ENCODE data around the gene RBM33. TPM values are rescaled to one million over a fixed set of nuclear protein-coding genes. Genes with fewer than 3 reads are reported as not detected.

RBM33 gene
- total RNA-seq, 1 donor from 2014 or later = 77.0 TPM

GRCh38 chr7:155660059-155660757 lies 15.7 kb downstream of the RBM33 start:
- intact Hi-C loops (cut with micrococcal nuclease) = loop anchor here (2.0 kb wide), 1 partner anchor 13 kb away; no protein-coding TSS in a partner anchor

- intact Hi-C loops (cut with micrococcal nuclease) = loop anchor here (2.0 kb wide), 1 partner anchor 14 kb away; no protein-coding TSS in a partner anchor
Measured at GRCh38 chr7:155660758-155661093, 16.3 kb downstream of the RBM33 start.

GRCh38 chr7:155662343-155663043 lies 18.0 kb downstream of the RBM33 start:
- intact Hi-C loops (cut with micrococcal nuclease) = no loop called here

- intact Hi-C loops (cut with micrococcal nuclease) = no loop called here
Measured at GRCh38 chr7:155663937-155664336, 19.5 kb downstream of the RBM33 start.

DNA sequence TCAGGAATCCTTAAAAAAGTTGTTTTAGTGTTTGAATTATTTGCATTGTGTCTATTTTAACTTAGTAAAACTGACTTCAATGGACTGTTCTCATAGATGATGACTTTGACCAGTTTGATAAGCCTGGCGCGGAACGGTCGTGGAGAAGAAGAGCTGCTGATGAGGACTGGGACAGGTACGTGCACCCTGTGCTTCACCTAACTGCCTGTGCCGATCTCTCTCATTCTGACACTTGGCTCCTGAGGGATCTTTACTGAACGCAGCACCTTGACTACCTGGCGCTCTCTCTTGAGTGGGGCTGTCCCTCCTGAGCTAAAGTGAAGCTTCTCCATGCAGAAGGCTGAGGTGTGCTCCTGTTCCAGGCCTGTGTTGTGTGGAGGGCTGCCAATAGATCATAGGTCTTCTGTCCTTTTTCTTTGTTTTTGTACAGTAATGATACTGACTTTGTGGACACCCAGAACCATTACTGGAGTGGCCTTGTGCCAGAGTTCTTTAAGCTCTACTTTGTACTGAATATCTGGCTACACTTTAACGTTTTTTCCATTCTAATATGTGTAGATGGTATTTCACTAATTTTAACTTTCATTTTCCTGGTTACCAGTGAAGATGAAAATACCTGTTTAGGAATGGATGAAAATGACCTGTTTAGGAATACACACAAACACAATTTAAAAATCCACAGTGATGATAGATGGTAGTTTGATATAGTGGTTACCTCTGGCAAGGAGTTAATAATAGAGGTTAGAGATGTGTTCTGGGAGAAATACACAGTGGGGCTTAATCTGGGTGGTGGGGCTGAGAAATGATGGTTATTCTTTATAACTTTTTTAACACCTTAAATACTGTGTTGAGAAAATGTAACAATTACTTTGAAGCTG lies 20.9 kb downstream of the RBM33 start:
- intact Hi-C loops (cut with micrococcal nuclease) = no loop called here

DNA sequence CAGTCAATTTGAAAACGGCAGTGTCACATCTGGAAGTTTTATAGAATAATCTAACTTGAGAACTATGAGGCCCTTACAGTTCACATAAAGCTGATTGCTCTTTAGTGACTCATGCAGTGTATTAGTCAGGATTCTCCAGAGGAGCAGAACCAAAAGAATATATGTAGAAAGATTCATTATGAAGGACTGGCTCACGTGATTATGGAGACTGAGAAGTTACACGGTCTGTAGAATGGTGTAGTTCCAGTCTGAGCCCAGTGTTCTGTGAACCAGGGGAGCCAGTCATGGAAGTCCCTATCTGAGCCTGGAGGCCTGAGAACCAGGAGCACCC lies 21.5 kb downstream of the RBM33 start:
- intact Hi-C loops (cut with micrococcal nuclease) = no loop called here

DNA sequence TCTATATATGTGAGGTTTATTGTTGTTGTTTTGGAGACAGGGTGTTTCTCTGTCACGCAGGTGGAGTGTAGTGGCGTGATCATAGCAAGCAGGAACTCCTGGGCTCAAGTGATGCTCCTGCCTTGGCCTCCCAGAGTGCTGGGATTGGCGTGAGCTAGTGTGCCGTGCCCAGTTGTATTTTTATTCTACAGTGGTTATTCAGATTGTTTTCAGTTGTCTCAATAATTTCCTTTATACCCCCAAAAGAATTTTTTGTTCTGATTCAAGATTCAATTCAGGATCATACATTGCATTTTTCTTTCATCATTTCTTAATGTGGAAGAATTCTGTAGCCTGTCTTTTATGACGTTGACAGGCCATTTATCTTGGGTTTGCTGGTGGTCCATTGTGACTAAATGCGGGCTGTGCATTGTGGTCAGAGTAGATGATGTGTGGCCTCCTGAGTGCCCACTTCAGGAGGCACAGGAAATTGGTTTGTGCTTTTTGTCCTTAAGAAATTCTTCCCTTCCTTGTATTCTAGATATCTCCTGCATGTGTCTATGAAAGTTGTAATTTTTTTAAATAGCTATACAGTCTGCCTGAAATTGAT lies 22.9 kb downstream of the RBM33 start:
- intact Hi-C loops (cut with micrococcal nuclease) = no loop called here

- intact Hi-C loops (cut with micrococcal nuclease) = no loop called here
Measured at GRCh38 chr7:155669717-155670505, 25.4 kb downstream of the RBM33 start.

DNA sequence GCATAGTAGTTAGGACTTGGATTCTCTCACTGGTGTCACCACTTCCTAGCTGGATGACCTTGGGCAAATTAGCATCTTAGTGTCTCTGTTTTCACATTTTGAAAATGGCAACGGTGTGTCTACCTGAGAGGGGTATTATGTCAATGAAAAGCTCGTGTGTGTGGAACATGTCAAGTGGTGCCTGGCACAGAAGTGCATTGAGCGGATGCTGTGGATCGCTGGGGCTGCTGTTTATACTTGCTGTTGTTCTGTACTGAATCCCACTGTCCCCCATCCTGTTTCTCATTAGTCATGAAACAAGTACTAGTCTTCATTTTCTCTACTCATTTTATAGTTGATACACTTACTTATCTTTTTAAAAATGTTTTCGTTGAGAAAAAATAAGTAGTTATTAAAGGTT lies 26.1 kb downstream of the RBM33 start:
- intact Hi-C loops (cut with micrococcal nuclease) = no loop called here

GRCh38 chr7:155674556-155674955 lies 30.1 kb downstream of the RBM33 start:
- intact Hi-C loops (cut with micrococcal nuclease) = no loop called here

- intact Hi-C loops (cut with micrococcal nuclease) = no loop called here
Measured at GRCh38 chr7:155676052-155676451, 31.6 kb downstream of the RBM33 start.

GRCh38 chr7:155677688-155678087 lies 33.2 kb downstream of the RBM33 start:
- intact Hi-C loops (cut with micrococcal nuclease) = no loop called here

GRCh38 chr7:155680124-155680523 lies 35.7 kb downstream of the RBM33 start:
- intact Hi-C loops (cut with micrococcal nuclease) = loop anchor here (5.0 kb wide), 1 partner anchor 33 kb away; no protein-coding TSS in a partner anchor

GRCh38 chr7:155680864-155681263 lies 36.4 kb downstream of the RBM33 start:
- intact Hi-C loops (cut with micrococcal nuclease) = loop anchor here (5.0 kb wide), 1 partner anchor 34 kb away; no protein-coding TSS in a partner anchor

- intact Hi-C loops (cut with micrococcal nuclease) = loop anchor here (5.0 kb wide), 1 partner anchor 34 kb away; no protein-coding TSS in a partner anchor
Measured at GRCh38 chr7:155681663-155682062, 37.2 kb downstream of the RBM33 start.

DNA sequence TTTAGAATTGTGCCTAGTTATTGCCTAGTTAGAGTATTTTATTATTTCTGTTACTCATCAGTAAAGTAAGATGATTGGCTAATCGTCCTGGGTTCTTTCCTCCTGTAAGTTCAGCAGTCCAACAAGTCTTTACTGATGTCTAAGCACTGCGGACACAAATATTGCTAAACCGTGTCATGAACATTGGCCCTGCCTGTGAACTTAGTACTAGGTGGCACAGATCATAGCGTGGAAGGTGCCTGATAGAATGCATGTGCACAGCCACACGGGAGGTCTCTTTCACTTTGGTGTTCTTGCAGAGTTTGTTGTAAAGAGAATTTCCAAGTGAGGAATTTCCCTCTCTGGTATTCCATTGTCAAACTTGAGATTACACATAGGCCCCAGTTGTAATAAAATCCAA lies 38.0 kb downstream of the RBM33 start:
- intact Hi-C loops (cut with micrococcal nuclease) = loop anchor here (5.0 kb wide), 1 partner anchor 35 kb away; no protein-coding TSS in a partner anchor

GRCh38 chr7:155683098-155683497 lies 38.6 kb downstream of the RBM33 start:
- intact Hi-C loops (cut with micrococcal nuclease) = loop anchor here (5.0 kb wide), 1 partner anchor 36 kb away; no protein-coding TSS in a partner anchor

- intact Hi-C loops (cut with micrococcal nuclease) = loop anchor here (5.0 kb wide), 1 partner anchor 36 kb away; no protein-coding TSS in a partner anchor
Measured at GRCh38 chr7:155683714-155684113, 39.3 kb downstream of the RBM33 start.

- intact Hi-C loops (cut with micrococcal nuclease) = loop anchor here (5.0 kb wide), 1 partner anchor 37 kb away; no protein-coding TSS in a partner anchor
Measured at GRCh38 chr7:155684543-155684942, 40.1 kb downstream of the RBM33 start.

DNA sequence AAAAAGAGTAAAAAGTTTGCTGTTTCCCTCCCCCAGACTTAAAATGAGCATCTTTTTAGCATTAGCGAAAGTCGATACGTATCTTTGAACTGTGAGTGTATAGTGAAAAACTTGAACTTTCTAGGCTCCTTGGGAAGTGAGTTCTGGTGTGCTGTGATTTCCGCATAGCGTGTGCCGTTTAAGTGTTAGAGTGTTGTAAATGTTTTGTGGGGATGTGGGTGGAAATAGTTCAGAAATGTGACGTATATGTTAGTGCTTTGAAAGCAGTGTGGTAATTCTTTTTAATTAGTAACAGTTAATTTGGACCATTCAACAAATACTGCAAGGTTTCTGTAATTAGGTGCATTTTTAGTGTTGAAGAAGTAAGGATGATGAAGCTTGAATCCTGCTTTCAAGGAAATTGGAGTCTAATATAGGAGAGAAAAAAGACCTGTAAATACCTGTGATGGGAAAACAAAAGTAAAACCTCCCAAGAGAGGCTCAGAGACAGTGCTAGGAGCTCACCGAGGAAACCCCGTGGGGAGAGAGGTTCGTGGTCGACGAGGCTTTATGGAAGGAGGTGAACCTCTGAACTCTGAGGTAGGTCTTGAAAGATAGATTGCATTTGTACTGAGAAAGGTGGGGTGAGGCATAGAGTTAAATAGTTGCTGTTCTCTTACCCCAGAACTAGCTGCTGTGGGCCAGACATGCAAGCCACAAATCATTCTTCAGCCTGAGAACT lies 40.8 kb downstream of the RBM33 start:
- intact Hi-C loops (cut with micrococcal nuclease) = no loop called here

Data from T-helper 2 cell treated with Interferon-gamma antibody and Interleukin-4, amounts not matched to agents 100 ng/mL and 5 ng/mL, for 36 hours (primary cell).